Hematopoietic multipotent progenitor cell treated with erythropoietin and hydrocortisone succinate and interleukin-3 and kit ligand, for 17 days (in vitro differentiated cells): ENCODE measurements around the gene MDP1.
"Not testable (repeated sequence)": the region's sequence is repeated elsewhere in the genome, so short reads cannot be mapped to it uniquely, and the experiment has no call there.

Source experiments
- DNase-seq: peaks from one replicate; pipeline ENCODE4 v3.0.0-alpha.2; 2015; ENCODE audit warnings: low spot score

Gene MDP1

GRCh38 chr14:24231263-24232120, 15.6 kb upstream of the MDP1 start:
- peak; percentile 26 for DNase-seq

GRCh38 chr14:24228902-24229301, 13.0 kb upstream of the MDP1 start:
- no peak for DNase-seq

DNA sequence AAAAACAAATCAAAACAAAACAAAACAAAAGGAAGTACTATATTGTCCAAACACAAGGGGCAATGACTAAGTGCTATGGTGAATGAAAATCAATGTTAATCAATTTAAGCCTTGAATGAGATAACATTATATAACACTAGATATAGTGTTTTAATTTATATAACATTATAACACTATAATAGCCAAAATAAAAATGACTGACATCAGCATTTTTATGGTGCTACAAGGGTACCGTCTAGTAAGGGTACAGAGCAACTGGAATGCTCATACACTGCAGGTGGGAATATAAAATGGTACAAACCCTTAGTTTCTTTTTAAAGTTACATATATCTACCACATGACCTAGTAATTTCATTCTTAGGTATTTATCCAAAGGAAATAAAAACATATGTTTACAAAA, 10.6 kb upstream of the MDP1 start:
- DNase-seq, result no peak

DNA sequence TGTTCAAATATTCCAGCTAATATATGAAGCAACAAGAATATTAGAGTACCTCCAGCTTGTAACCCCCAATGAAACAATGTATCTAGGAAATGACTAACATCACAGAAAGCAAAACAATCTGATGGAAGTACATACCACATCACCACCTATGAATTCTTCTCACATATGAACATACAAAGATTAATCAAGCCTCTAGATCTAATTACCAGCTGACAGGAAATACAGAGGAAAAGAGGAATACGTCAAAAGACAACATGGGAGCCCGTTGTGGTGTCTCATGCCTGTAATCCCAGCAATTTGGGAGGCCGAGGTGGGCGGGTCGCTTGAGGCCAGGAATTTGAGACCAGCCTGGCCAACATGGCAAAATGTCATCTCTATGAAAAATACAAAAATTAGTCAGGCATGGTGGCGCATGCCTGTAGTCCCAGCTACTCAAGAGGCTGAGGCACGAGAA, 8.8 kb upstream of the MDP1 start:
- DNase-seq, result no peak

GRCh38 chr14:24222987-24223386, 7.1 kb upstream of the MDP1 start:
- DNase-seq, result not testable (repeated sequence)

DNA sequence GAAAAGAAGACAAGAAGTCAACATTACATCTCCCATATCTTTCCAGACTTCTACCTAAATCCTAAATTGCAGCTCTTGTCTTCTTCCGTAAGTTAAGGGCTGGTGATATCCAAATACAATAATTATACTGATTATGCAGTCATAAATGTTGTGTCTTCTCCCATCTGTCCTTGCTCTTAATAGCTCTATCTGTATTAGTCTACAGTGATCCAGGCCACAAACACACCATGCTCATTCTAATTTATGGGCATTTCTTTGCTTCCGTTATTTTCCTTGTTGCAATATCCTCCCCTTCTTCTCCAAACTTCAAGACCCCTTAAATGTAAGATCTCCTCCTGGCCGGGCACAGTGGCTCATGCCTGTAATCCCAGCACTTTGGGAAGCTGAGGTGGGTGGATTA, 3.7 kb upstream of the MDP1 start:
- DNase-seq, result no peak

DNA sequence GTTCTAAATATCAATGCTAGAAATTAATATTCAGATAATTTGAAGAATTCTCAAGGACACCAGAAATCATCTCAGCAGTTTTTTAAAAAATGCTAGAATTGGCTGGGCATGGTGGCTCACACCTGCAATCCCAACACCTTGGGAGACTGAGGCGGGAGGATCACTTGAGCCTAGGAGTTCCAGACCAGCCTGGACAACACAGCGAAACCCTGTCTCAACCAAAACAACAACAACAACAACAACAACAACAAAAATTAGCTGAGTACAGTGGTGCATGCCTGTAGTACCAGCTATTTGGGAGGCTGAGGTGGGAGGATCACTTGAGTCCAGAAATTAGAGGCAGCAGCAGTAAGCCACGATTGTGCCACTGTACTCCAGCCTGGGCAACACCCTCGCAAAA, 3.2 kb upstream of the MDP1 start:
- no peak for DNase-seq

- not testable (repeated sequence) for DNase-seq
These were observed 1.0 kb upstream of the MDP1 start for GRCh38 chr14:24216876-24217275.

DNA sequence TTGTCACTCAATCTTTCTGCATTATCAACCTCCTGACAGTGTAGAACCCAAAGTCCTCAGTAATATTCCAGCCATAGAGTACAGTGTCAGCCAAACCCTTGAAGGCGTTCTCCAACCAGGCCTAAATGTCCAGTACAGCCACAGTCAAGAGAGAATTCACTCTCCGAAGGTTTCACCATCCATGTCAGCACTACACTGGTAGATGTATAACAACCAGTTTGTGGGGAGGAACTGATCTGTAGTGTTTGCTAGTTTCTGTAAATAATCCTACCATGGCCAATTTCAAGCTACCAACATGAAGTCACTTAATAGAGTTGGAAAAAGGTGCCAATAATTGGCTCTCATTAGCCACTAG, 456 bp upstream of the MDP1 start:
- no peak for DNase-seq

DNA sequence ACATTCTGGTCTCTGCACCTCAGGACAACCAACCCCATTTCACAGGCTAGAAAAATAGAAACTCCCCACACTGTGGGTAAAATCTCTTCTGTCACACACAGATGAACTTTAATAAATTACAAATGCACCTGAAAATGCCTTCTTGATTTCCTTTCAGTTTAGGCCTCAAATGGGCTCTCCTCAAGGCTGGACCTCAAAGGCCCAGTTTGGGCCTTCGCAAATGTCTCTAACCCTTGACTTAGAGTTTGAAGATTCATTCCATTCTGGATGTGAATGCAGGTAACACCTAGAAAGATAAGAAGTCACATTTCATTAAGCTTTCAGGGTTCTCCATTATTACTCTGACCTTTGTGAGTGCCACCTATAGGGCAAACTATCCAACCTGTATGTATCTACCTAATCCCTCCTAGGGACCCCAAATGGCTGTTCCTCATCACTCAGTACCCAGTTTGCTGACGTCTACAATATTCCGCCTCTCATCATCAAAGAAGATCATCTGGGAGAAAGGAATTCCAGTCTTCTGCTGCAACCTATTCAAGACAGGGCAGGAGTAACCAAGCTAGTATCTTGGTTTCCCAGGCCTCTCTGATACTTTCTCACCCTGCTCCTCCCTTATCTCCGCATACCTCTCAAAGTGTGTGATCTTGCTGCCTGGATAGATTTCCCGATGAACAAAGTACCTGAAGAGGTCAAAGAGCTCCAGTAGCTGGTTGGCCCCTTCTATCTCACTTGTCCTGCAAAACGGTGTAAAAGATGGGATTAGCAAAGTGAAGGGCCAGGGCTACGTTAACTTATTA, 1.8 kb downstream of the MDP1 start:
- DNase-seq, result no peak

GRCh38 chr14:24212924-24213865, 2.7 kb downstream of the MDP1 start, which contains the start of gene CHMP4A:
CHMP4A (minus strand) TSS chr14:24213488; CDS start chr14:24213439, 49 bp downstream.
- peak; percentile 84 for DNase-seq

- DNase-seq, result no peak
These were observed 4.6 kb downstream of the MDP1 start for GRCh38 chr14:24211311-24211710.

DNA sequence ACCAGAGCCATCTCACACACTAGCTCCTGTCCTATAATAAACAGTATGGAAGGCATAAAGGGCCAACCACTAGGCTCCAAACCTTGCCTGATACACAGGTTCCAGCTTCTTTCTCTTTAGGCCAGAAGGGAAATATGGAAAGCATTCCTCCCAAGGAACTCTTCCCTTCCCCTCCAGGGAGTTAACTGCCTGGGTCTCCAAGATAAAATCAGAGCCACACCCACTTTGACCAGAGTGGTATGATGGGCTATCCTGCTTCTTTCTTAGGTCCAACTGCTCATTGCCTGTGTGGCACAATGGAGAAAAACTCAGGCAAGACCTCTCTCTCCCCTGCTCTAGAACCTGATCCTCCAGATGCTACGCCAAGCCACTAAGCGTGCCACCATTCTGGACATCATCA, 8.2 kb downstream of the MDP1 start:
- DNase-seq, result no peak

DNA sequence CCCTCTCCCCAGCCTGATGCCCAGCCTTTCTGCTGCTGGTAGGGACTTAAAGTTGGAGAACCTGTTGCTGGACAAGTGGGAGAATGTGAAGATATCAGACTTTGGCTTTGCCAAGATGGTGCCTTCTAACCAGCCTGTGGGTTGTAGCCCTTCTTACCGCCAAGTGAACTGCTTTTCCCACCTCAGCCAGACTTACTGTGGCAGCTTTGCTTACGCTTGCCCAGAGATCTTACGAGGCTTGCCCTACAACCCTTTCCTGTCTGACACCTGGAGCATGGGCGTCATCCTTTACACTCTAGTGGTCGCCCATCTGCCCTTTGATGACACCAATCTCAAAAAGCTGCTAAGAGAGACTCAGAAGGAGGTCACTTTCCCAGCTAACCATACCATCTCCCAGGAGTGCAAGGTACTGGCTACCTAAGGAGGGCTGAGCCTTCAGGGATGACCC, 8.7 kb downstream of the MDP1 start:
- DNase-seq, result no peak

- no peak for DNase-seq
These were observed 9.4 kb downstream of the MDP1 start for GRCh38 chr14:24206260-24207103.

- no peak for DNase-seq
These were observed 11.4 kb downstream of the MDP1 start for GRCh38 chr14:24204163-24205146.

DNA sequence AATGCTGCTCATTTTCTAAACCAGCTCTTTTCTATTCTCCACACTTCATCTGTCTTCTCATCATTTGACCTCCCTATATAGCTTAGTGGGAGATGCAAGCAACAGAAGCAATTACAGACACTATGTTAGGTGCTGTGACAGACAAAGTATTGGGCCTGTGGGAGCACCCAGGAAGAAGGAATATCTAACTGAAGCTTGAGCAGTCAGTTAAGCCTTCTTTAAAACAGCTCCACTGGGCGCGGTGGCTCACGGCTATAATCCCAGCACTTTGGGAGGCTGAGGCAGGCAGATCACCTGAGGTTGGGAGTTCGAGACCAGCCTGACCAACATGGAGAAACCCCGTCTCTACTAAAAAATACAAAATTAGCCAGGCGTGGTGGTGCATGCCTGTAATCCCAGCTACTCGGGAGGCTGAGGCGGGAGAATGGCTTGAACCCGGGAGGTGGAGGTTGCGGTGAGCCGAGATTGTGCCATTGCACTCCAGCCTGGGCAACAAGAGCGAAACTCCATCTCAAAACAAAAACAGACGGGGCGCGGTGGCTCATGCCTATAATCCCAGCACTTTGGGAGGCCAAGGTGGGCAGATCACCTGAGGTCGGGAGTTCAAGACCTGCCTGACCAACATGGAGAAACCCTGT, 12.5 kb downstream of the MDP1 start:
- DNase-seq, result not testable (repeated sequence)

- DNase-seq, result not testable (repeated sequence)
These were observed 13.3 kb downstream of the MDP1 start for GRCh38 chr14:24202538-24202937.

DNA sequence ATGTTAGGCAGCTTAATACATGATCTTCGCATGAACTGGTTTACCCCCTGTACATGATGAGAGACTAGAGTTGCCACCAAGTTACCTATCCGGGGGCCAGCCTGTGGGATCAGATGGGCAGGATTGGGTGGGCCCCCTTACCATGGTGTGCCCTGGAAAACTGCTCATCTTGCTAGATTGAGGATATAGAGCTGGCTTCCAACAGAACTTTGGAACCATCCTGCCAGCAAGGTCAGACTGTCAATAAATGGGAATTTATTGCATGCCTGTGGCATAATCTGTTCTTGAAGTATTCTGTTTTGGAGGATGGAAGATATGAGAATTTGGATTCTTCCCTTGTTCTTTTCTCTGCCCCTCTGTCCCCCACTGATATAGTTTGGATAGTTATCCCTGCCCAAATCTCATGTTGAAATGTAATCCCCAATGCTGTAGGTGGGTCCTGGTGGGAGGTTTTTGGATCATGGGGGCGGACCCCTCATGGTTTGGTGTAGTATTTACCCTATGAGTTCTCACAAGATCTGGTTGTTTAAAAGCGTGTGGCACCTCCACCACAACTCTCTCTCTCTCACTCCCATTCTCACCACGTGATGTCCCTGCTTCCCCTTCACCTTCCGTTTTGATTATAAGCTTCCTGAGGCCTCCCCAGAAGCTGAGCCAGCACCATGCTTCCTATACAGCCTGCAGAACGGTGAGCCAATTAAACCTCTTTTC, 16.9 kb downstream of the MDP1 start:
- DNase-seq, result no peak
